SK-N-SH (cell line): ENCODE measurements around the gene APEH.

Experiments used
- CTCF ChIP-seq: fragments of 200-600 bp; sonication (generic); IDR thresholded peaks from 2 replicates; pipeline ENCODE4 v1.6.1; 2017; ENCODE audit warnings: antibody characterized with exemption, mild to moderate bottlenecking, moderate library complexity
- EP300 ChIP-seq, 2 experiments: IDR thresholded peaks; 2 replicates each; pipeline versions ENCODE4 v1.4.0 to v1.6.1; 2012; ENCODE audit warnings: borderline replicate concordance in 1 of 2, low read depth in 1 of 2, low read length in 1 of 2
- FOXM1 ChIP-seq: IDR thresholded peaks from 2 replicates; pipeline ENCODE4 v1.4.0; 2012; ENCODE audit warnings: low read depth, mild to moderate bottlenecking
- MXI1 ChIP-seq: IDR thresholded peaks from 2 replicates; pipeline ENCODE4 v1.6.1; 2012; ENCODE audit warnings: mild to moderate bottlenecking, low read depth, low read length, improper control_type of control experiment
- NRF1 ChIP-seq: IDR thresholded peaks from 2 replicates; pipeline ENCODE4 v1.6.1; 2012; ENCODE audit warnings: low read depth, mild to moderate bottlenecking, low read length
- POLR2AphosphoS5 ChIP-seq: IDR thresholded peaks from 2 replicates; pipeline ENCODE4 v1.6.1; 2012; ENCODE audit warnings: low read depth, low read length
- RXRA ChIP-seq: IDR thresholded peaks from 2 replicates; pipeline ENCODE4 v1.4.0; 2012; ENCODE audit warnings: low read depth, mild to moderate bottlenecking, borderline replicate concordance
- SIN3A ChIP-seq: IDR thresholded peaks from 2 replicates; pipeline ENCODE4 v1.6.1; 2012; ENCODE audit warnings: low read depth, mild to moderate bottlenecking, low read length, moderate library complexity, borderline replicate concordance
- TF ChIP-seq, protein P1 (sequence below): fragments of 150-350 bp; IDR thresholded peaks from 2 replicates; pipeline ENCODE4 v1.6.1; 2017; ENCODE audit warnings: antibody characterized with exemption, low read length, low read depth, borderline replicate concordance
- TF ChIP-seq, protein P2 (sequence below): IDR thresholded peaks from 2 replicates; pipeline ENCODE4; 2012
- TF ChIP-seq, protein P3 (sequence below): IDR thresholded peaks from 2 replicates; pipeline ENCODE4 v1.4.0; 2012; ENCODE audit warnings: low read depth, borderline replicate concordance

GRCh38 chr3:49664300-49664699 is 9.9 kb upstream of the APEH start:
- TF ChIP-seq CTCF (no peak), FOXM1 (no peak), SIN3A (no peak), POLR2AphosphoS5 (no peak), RXRA (no peak), NRF1 (no peak), EP300 (IDR thresholded peaks at IDR 0.05; ENCODE audit: borderline replicate concordance in 1 of 2, low read depth in 1 of 2, low read length in 1 of 2) (no peak), MXI1 (no peak)
- TF ChIP-seq, protein P1, sequence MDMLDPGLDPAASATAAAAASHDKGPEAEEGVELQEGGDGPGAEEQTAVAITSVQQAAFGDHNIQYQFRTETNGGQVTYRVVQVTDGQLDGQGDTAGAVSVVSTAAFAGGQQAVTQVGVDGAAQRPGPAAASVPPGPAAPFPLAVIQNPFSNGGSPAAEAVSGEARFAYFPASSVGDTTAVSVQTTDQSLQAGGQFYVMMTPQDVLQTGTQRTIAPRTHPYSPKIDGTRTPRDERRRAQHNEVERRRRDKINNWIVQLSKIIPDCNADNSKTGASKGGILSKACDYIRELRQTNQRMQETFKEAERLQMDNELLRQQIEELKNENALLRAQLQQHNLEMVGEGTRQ: no peak
- TF ChIP-seq, protein P2, sequence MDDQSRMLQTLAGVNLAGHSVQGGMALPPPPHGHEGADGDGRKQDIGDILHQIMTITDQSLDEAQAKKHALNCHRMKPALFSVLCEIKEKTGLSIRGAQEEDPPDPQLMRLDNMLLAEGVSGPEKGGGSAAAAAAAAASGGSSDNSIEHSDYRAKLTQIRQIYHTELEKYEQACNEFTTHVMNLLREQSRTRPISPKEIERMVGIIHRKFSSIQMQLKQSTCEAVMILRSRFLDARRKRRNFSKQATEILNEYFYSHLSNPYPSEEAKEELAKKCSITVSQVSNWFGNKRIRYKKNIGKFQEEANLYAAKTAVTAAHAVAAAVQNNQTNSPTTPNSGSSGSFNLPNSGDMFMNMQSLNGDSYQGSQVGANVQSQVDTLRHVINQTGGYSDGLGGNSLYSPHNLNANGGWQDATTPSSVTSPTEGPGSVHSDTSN: no peak
- TF ChIP-seq, protein P3, sequence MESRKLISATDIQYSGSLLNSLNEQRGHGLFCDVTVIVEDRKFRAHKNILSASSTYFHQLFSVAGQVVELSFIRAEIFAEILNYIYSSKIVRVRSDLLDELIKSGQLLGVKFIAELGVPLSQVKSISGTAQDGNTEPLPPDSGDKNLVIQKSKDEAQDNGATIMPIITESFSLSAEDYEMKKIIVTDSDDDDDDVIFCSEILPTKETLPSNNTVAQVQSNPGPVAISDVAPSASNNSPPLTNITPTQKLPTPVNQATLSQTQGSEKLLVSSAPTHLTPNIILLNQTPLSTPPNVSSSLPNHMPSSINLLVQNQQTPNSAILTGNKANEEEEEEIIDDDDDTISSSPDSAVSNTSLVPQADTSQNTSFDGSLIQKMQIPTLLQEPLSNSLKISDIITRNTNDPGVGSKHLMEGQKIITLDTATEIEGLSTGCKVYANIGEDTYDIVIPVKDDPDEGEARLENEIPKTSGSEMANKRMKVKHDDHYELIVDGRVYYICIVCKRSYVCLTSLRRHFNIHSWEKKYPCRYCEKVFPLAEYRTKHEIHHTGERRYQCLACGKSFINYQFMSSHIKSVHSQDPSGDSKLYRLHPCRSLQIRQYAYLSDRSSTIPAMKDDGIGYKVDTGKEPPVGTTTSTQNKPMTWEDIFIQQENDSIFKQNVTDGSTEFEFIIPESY: no peak
